Measurements from ENCODE around the gene AGMO.
"Not testable (repeated sequence)": the region's sequence is repeated elsewhere in the genome, so short reads cannot be mapped to it uniquely, and the experiment has no call there.

Gene AGMO

GRCh38 chr7:15559416-15559928 is 2.3 kb downstream of the AGMO start:
- DNase-seq = no peak

GRCh38 chr7:15558756-15559155 is 3.1 kb downstream of the AGMO start:
- no peak for DNase-seq

DNA sequence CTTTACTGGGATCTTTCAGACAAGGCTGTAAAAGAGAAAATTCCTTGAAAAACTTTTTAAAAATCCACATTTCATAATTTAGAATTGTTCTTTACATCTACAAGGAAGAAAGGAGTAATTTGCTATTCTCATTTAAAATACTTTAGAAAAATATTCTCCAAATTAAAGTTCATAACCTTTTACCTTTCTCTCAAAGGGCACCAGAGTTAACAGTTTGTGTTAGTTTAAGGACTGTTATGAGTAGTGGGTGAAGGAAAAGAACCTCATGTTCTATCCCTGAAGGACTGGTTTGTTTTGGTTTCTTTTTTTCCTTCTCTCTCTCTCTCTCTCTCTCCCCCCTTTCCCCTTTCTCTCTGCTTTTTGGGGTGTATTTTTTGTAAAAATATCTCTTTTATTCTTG is 4.1 kb downstream of the AGMO start:
- DNase-seq = no peak

GRCh38 chr7:15557186-15557585 is 4.6 kb downstream of the AGMO start:
- no peak for DNase-seq

DNA sequence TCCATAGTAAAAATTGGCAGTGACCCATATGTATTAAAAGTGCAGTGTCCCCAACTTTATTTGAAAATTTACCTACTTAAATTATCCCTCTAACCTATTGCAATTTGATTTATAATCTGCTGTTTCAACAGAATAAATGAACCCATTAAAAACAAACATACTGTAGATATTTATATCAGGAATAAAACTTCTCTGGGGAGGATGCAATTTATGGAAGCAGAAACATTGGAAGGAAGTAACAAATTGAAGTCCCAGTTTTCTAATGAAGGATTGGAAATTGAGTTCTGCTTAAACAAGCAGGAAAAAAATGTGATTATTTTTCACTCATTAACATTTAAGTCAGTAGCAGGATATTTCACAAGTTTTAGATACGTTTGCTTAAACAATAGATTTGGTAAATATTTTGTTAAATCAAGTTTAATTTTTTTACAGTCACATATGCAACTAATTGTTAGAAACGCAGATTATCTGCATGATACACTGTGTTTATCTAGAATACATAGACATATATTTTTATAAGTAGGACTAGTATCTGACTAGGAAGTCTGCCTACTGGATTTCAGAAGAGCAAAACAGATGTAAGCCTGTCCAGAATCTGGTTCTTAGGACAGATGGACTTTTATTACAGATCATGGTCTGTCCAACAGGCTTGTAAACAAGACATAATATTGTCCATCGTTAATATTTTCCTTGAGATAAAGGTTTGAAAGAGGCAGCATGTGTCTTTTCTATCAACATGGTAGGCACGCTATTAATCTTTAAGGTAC is 5.3 kb downstream of the AGMO start:
- no peak for DNase-seq

GRCh38 chr7:15555381-15555859 is 6.4 kb downstream of the AGMO start:
- DNase-seq = no peak

GRCh38 chr7:15554744-15555143 is 7.1 kb downstream of the AGMO start:
- no peak for DNase-seq

- DNase-seq = no peak
These were observed 7.7 kb downstream of the AGMO start for GRCh38 chr7:15554081-15554480.

GRCh38 chr7:15547320-15547719 is 14.5 kb downstream of the AGMO start:
- not testable (repeated sequence) for DNase-seq

DNA sequence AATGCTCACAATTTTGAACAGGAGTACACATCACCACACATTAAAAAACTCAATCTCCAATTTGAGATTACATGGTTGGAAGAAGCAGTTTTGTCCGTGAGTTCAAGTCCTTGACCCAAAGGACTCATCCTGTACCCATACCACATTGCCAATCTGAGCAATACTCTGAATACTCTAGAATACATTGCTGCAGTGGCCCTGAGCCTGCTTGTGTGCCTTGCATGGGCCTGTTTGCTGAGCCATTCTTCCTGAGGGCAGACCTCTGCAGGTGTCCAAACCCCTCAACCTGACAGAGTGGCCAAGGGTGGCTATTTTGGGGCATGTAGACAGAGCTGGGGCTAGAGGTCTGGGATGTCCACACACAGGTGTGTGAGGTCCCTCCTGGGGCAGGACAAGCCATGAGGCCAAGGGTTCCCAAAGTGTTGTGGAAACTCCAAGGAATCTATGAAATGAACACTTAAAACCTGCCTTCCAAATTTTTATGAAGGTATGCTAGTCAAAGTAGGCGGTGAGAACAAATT is 15.5 kb downstream of the AGMO start:
- DNase-seq = no peak

DNA sequence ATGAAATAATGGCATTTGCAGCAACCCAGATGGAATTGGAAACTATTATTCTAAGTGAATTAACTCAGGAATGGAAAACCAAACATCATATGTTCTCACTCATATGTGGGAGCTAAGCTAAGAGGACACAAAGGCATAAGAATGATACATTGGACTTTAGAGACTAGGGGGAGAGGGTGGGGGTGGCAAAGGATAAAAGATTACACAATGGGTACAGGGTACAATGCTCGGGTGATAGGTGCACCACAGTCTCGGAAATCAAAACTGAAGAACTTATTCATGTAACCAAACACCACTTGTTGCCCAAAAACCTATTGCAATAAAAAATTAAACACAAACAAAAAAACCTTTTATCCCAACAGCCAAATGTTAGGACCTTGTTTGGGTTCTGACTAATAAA is 17.8 kb downstream of the AGMO start:
- DNase-seq = no peak

DNA sequence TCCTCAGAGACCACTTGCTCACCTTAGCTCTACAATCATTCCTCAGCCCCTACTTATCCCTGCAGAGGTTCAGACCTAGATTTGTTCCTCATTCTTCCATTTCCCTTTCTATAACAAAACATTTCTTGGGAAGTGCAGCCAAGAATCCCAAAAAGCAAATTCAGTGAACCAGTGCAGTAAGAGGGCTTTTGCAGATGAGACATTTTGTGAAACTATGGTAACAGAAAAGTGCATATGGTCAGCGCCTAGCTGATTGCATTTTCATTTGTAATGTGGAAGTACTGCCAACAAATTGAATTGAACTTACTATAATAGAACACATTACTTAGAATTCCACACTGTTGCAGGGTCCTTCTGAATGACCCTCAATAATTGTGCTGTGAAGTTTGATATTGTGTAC is 18.6 kb downstream of the AGMO start:
- DNase-seq = no peak

DNA sequence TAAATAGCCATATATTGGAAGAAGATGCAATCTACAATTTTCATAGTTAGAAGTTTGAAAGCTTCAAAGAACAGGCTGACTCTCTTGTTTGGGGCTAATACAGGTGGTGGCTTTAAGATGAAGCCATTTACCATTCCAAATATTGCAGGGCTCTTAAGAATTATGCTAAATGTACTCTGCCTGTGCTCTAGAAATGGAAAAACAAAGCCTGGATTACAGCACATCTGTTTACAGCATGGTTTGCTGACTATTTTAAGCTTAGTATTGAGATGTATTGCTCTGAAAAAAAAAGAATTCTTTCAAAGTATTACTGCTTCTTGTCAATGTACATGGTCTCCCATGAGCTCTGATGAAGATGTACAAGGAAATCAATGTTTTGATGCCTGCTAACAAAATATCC is 34.2 kb downstream of the AGMO start:
- no peak for DNase-seq

GRCh38 chr7:15525652-15526263 is 36.1 kb downstream of the AGMO start:
- no peak for DNase-seq

DNA sequence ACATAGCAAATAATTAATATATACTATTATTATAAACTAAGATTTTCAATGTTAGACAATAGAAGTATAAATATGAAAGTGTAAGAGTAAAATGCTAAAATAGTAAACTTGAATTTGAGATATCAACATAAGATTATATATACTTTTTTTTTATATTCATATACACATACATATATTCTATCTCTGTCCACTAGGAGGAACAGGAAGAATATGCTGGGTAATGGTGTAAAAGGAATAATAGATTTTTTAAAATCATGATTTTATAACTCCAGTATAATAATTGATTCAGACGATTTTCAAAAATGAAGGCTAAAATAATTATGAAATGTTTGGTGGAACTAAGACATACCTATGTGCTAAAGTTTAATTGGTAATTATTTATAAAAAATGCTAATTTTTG is 37.7 kb downstream of the AGMO start:
- DNase-seq = no peak

DNA sequence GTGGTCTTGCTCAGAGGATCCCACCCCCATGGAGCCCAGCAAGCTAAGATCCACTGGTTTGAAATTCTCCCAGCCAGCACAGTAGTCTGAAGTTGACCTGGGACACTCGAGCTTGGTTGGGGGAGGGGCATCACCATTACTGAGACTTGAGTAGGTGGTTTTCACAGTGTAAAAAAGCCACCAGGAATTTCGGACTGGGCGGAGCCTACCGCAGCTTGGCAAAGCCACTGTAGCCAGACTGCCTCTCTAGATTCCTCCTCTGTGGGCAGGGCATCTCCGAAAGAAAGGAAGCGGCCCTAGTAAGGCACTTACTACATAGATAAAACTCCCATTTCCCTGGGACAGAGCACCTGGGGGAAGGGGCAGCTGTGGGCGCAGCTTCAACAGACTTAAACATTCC is 44.0 kb downstream of the AGMO start:
- DNase-seq = not testable (repeated sequence)

DNA sequence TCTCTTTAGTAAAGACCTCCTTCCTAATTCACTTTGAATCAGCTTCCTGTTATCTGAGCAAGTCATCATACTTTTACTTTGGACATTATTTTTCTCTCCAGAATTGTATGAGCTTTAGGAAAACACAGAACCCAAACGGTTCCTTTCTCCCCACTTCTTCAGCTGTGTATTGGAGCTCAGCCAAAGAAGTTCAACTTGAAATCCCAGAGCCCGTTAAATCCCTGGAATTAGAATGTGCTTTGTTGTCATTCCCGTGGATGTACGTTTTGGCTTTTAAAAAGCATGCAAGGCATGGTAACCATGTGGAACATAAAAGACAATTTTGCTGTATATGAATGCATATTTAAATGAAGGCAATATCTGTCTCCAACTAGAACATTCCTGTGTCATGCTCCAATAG is 46.6 kb downstream of the AGMO start:
- DNase-seq = no peak

DNA sequence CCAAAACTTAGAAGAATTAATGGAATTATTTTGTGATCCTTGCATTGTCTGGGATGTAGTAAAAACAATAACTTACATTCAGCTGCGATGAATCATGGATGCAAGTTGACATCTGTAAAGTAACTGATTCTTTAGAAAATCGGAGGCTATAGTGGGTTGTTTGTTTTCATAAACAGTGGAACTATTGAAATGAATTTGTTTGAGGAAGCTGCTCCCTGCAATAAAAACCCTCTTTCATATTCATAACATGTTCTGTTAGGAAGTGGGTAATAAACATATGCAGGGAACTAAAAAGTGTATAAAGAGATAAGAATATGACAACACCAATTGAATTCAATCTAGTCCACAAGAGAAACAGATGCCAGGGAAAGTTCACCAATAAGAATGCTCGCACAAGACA is 53.6 kb downstream of the AGMO start:
- DNase-seq = no peak

DNA sequence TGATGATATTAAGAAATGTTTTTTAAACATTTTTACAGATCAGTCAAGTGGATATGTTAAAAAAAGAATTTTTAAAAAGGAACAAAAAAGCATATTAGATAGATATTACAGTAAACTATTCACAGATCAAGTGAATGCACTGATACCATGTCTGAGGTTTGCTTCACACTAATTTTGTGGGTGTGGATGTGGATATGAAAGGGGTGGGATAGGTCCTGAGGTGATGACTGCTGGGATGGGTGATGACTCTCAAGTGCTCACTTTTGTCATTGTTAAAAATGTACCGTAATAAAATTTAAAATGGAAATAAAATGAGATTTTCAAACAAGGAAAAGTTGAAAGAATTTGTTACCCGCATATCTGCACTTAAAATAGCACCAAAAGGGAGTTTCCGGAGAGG is 54.1 kb downstream of the AGMO start:
- no peak for DNase-seq

- no peak for DNase-seq
These were observed 54.6 kb downstream of the AGMO start for GRCh38 chr7:15507171-15507570.

DNA sequence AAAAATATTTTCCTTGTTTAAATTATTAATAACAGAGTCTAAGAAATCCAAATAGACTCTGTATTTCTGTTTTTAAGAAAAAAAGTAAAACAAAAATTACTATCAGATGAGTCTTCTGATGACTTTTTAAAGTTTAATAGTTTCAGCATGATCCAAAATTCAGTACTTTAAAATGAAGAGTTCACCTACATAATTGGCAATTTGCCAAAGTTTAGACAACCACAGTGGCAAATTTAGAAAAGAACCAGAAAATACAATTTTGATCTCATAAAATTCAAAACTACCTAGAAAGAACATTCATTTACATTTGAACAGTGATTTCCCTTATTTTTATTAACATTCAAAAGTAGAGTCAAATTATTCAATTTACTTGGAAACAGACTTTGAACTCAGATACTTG is 56.1 kb downstream of the AGMO start:
- no peak for DNase-seq

DNA sequence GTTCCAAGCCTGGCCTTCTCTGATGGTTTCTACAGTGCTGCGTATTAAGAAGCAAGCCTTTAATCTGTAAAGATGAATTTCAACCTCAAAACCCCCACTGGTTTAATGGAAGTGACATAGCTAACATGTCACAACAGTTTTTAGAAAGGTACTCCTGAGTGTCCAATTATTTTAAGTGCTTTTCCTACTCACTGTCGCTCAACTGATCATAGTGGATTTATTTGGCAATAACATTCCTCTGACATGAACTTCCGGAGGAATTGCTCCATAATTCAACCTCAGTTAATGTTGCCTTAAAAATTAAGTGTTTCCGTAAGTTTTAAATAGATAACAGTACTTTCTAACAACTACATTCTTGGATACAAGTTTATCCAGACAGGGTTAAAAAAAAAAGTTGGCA is 57.5 kb downstream of the AGMO start:
- DNase-seq = no peak

GRCh38 chr7:15503603-15504290 is 58.1 kb downstream of the AGMO start:
- no peak for DNase-seq
